ENCODE results near the gene ARHGEF7.

DNA sequence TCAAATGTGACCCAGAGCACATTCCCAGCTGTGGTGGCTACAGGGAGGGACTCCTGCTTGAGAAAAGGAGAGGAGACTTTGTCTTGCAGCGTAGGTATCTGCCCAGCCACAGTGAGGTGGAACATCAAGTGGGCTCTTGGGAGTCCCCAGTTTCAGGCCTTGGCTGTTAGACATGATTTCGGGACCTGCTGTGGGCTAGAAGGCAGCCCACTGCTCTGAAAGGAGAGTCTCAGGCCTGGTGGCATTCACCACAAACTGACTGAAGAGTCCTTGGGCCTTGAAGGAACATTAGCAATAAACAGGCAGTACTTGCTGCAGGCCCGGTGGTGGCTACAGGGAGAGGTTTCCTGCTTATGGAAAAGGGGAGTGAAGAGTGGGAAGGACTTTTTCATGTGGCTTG, 143.5 kb downstream of the ARHGEF7 start:
- TF ChIP-seq, protein P1, sequence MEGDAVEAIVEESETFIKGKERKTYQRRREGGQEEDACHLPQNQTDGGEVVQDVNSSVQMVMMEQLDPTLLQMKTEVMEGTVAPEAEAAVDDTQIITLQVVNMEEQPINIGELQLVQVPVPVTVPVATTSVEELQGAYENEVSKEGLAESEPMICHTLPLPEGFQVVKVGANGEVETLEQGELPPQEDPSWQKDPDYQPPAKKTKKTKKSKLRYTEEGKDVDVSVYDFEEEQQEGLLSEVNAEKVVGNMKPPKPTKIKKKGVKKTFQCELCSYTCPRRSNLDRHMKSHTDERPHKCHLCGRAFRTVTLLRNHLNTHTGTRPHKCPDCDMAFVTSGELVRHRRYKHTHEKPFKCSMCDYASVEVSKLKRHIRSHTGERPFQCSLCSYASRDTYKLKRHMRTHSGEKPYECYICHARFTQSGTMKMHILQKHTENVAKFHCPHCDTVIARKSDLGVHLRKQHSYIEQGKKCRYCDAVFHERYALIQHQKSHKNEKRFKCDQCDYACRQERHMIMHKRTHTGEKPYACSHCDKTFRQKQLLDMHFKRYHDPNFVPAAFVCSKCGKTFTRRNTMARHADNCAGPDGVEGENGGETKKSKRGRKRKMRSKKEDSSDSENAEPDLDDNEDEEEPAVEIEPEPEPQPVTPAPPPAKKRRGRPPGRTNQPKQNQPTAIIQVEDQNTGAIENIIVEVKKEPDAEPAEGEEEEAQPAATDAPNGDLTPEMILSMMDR (conservative IDR thresholded peaks at IDR 0.05), result no peak
- no peak for TF ChIP-seq ZFX (IDR thresholded peaks at IDR 0.05)

Data from C4-2B (cell line).